ENCODE measurements around the gene NOBOX.
"Not testable (repeated sequence)": the region's sequence is repeated elsewhere in the genome, so short reads cannot be mapped to it uniquely, and the experiment has no call there.

DNA sequence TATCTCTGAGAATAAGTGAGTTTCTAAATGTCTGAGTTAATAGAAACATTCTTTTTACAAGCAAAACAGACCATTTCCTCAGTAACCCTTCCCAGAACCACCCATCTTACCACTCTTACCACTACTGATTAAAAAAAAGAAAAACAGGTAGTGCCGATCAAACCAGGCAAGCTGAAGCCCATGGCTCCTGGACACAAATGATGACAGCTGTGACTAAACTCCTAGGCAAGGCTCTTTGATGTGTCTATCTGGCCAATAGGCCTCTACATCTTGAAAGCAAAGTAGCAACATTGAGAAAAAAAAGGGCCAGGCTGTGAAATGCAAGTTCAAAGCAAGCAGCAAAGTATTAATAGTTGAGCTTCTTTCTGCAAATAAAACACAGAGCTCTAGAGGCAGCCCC is 54.9 kb downstream of the NOBOX start:
- TF ChIP-seq, protein P1, sequence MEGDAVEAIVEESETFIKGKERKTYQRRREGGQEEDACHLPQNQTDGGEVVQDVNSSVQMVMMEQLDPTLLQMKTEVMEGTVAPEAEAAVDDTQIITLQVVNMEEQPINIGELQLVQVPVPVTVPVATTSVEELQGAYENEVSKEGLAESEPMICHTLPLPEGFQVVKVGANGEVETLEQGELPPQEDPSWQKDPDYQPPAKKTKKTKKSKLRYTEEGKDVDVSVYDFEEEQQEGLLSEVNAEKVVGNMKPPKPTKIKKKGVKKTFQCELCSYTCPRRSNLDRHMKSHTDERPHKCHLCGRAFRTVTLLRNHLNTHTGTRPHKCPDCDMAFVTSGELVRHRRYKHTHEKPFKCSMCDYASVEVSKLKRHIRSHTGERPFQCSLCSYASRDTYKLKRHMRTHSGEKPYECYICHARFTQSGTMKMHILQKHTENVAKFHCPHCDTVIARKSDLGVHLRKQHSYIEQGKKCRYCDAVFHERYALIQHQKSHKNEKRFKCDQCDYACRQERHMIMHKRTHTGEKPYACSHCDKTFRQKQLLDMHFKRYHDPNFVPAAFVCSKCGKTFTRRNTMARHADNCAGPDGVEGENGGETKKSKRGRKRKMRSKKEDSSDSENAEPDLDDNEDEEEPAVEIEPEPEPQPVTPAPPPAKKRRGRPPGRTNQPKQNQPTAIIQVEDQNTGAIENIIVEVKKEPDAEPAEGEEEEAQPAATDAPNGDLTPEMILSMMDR (conservative IDR thresholded peaks at IDR 0.05; ENCODE audit: low read depth, low read length) = not testable (repeated sequence)
- not testable (repeated sequence) for TF ChIP-seq EZH2 (IDR thresholded peaks at IDR 0.05; ENCODE audit: low read length, unreplicated experiment)

Data from PC-3 (cell line).